Ovary (tissue), 3 donors: Measurements from ENCODE around the gene DUSP7.

Experiments
- POLR2A ChIP-seq: fragments of 450-650 bp; IDR thresholded peaks from one replicate; pipeline ENCODE4 v1.6.1; 2017; ENCODE audit warnings: antibody characterized with exemption, mild to moderate bottlenecking, moderate library complexity
- TF ChIP-seq, protein P1 (sequence below), 3 donors: fragments of 450-650 bp in 2 of 3; fragments of 200-600 bp in 1 of 3; IDR thresholded peaks; one replicate each; pipeline versions ENCODE4 v1.5.1 to v1.8.0; 2016 to 2022; ENCODE audit warnings: antibody characterized with exemption in 3 of 3, mild to moderate bottlenecking in 1 of 3
- donor health status: DM: no; HTN: no; CAD: no.

DNA sequence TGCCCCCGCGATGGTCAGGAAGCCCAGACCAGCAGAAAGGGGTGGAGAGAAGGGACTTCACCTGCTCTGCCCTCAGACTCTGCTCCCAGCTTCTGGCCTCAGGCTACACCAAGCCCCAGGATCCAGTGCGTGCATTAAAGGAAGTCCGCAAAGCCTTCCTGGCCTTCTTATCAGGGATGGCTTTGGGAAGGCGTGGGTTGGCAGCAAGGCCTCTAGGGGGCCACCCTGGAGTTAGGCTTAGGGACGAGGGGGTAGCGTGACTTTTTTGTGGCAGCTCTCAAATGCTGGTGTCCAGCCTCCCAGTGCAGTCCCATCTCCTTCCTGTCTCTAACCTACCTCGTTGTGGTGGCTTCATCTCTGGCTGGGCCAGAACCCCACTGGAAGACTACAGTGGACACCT, 41.8 kb downstream of the DUSP7 start:
- TF ChIP-seq, protein P1, sequence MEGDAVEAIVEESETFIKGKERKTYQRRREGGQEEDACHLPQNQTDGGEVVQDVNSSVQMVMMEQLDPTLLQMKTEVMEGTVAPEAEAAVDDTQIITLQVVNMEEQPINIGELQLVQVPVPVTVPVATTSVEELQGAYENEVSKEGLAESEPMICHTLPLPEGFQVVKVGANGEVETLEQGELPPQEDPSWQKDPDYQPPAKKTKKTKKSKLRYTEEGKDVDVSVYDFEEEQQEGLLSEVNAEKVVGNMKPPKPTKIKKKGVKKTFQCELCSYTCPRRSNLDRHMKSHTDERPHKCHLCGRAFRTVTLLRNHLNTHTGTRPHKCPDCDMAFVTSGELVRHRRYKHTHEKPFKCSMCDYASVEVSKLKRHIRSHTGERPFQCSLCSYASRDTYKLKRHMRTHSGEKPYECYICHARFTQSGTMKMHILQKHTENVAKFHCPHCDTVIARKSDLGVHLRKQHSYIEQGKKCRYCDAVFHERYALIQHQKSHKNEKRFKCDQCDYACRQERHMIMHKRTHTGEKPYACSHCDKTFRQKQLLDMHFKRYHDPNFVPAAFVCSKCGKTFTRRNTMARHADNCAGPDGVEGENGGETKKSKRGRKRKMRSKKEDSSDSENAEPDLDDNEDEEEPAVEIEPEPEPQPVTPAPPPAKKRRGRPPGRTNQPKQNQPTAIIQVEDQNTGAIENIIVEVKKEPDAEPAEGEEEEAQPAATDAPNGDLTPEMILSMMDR (IDR thresholded peaks at IDR 0.05): no peak
- no peak for TF ChIP-seq POLR2A
